Activated CD8-positive, alpha-beta T cell treated with anti-CD3 and anti-CD28 coated beads, Interleukin-2, amount 10 ng/mL, durations not matched to agents 7 days and 5 days (primary cell): Measurements from ENCODE around the gene CYP46A1. TPM values are rescaled to one million over a fixed set of nuclear protein-coding genes. Genes with fewer than 3 reads are reported as not detected.

Source experiments
- ATAC-seq: fragments of 150-1000 bp; cut with Tn5 transposase; one replicate; pipeline ENCODE4 v1.10.0; 2021; ENCODE audit warnings: moderate library complexity
- CTCF ChIA-PET: fragments of 350-600 bp; sonication (Branson Sonifier 250); formaldehyde crosslinking; loops from one replicate; lab custom pipeline; 2021; ENCODE audit warnings: antibody characterized with exemption; lab: Charles Lee
- POLR2A ChIA-PET: fragments of 350-600 bp; sonication (Branson Sonifier 250); formaldehyde crosslinking; loops from one replicate; lab custom pipeline; 2021; ENCODE audit warnings: antibody characterized with exemption; lab: Charles Lee
- DNase-seq: peaks from one replicate; pipeline ENCODE4 v3.0.0-alpha.2; 2020
- H3K27ac Mint-ChIP-seq: one replicate; pipeline ENCODE4 v1.8.0; 2021; ENCODE audit warnings: mild to moderate bottlenecking, mixed read lengths
- H3K27me3 Mint-ChIP-seq: one replicate; pipeline ENCODE4 v1.8.0; 2021; ENCODE audit warnings: low read depth, mixed read lengths
- H3K36me3 Mint-ChIP-seq: one replicate; pipeline ENCODE4 v1.8.0; 2021; ENCODE audit warnings: low read depth, mixed read lengths
- H3K4me1 Mint-ChIP-seq: one replicate; pipeline ENCODE4 v1.8.0; 2021; ENCODE audit warnings: low read depth, mixed read lengths
- H3K4me3 Mint-ChIP-seq: one replicate; pipeline ENCODE4 v1.8.0; 2021; ENCODE audit warnings: mild to moderate bottlenecking, mixed read lengths
- H3K9me3 Mint-ChIP-seq: one replicate; pipeline ENCODE4 v1.8.0; 2022; ENCODE audit warnings: mixed read lengths; ENCODE audit not compliant: insufficient read depth
- total RNA-seq, 2 experiments: library from RNA; stranded (reverse); gene quantifications; one replicate each; pipeline ENCODE4 v1.2.3, GENCODE V29; 2021

CYP46A1 gene
- total RNA-seq, 2 experiments from 2014 or later = not detected

GRCh38 chr14:99749142-99749541, 65.0 kb downstream of the CYP46A1 start:
- Mint-ChIP-seq H3K27me3 (peaks cover 25% of the 10 kb centered on the region), H3K27ac (no peak overlapping the region), H3K9me3 (no peaks in the 10 kb centered on the region), H3K4me1 (peaks cover 30% of the 10 kb centered on the region), H3K4me3 (no peak overlapping the region), H3K36me3 (no peaks in the 10 kb centered on the region)
- ATAC-seq (no peak), DNase-seq (no peak)
- ChIA-PET POLR2A (no interaction called here), CTCF (interaction anchor here (0.9 kb wide), 1 partner anchor 65 kb away, joined by 3 read pairs; the partner anchor contains the start of gene CYP46A1)

- Mint-ChIP-seq H3K27ac (no peak overlapping the region), H3K4me3 (no peak overlapping the region), H3K36me3 (no peaks in the 10 kb centered on the region), H3K9me3 (no peaks in the 10 kb centered on the region), H3K27me3 (peaks cover 29% of the 10 kb centered on the region), H3K4me1 (peaks cover 30% of the 10 kb centered on the region)
- DNase-seq = no peak
- no peak for ATAC-seq
- CTCF ChIA-PET = interaction anchor here (0.9 kb wide), 1 partner anchor 66 kb away, joined by 3 read pairs; the partner anchor contains the start of gene CYP46A1
- POLR2A ChIA-PET = no interaction called here
These were observed 65.9 kb downstream of the CYP46A1 start for GRCh38 chr14:99749763-99750715.

GRCh38 chr14:99750746-99751450, 66.8 kb downstream of the CYP46A1 start:
- Mint-ChIP-seq H3K27me3 (peaks cover 27% of the 10 kb centered on the region), H3K4me3 (no peak overlapping the region), H3K27ac (no peak overlapping the region), H3K9me3 (no peaks in the 10 kb centered on the region), H3K36me3 (no peaks in the 10 kb centered on the region), H3K4me1 (peaks cover 29% of the 10 kb centered on the region)
- CTCF ChIA-PET = no interaction called here
- POLR2A ChIA-PET = no interaction called here
- no peak for ATAC-seq
- no peak for DNase-seq

- no peak overlapping the region for H3K4me3 Mint-ChIP-seq
- ChIA-PET CTCF (no interaction called here), POLR2A (interaction anchor here (1.0 kb wide), 1 partner anchor 11 kb away, joined by 3 read pairs; no protein-coding TSS in a partner anchor)
These were observed 67.7 kb downstream of the CYP46A1 start for GRCh38 chr14:99751539-99752485.

GRCh38 chr14:99752486-99753121, 68.5 kb downstream of the CYP46A1 start:
- Mint-ChIP-seq H3K36me3 (no peaks in the 10 kb centered on the region), H3K4me1 (peaks cover 20% of the 10 kb centered on the region), H3K27me3 (peaks cover 27% of the 10 kb centered on the region), H3K4me3 (no peak overlapping the region), H3K27ac (no peak overlapping the region), H3K9me3 (no peaks in the 10 kb centered on the region)
- DNase-seq (no peak), ATAC-seq (no peak)
- ChIA-PET POLR2A (interaction anchor here (1.0 kb wide), 1 partner anchor 12 kb away, joined by 3 read pairs; no protein-coding TSS in a partner anchor), CTCF (no interaction called here)

More at GRCh38 chr14:99751539-99752485, 67.7 kb downstream of the CYP46A1 start:
- Mint-ChIP-seq H3K9me3 (no peaks in the 10 kb centered on the region), H3K27me3 (peaks cover 27% of the 10 kb centered on the region), H3K27ac (no peak overlapping the region), H3K36me3 (no peaks in the 10 kb centered on the region), H3K4me1 (peaks cover 21% of the 10 kb centered on the region)
- DNase-seq (no peak), ATAC-seq (no peak)

GRCh38 chr14:99753225-99754140, 69.4 kb downstream of the CYP46A1 start:
- Mint-ChIP-seq H3K4me3 (no peak overlapping the region), H3K27ac (no peak overlapping the region), H3K9me3 (no peaks in the 10 kb centered on the region), H3K36me3 (no peaks in the 10 kb centered on the region), H3K27me3 (peaks cover 27% of the 10 kb centered on the region), H3K4me1 (peaks cover 20% of the 10 kb centered on the region)
- no peak for ATAC-seq
- no peak for DNase-seq
- ChIA-PET POLR2A (no interaction called here), CTCF (no interaction called here)

GRCh38 chr14:99754141-99755067, 70.3 kb downstream of the CYP46A1 start:
- CTCF ChIA-PET = interaction anchor here (1.7 kb wide), 1 partner anchor 24 kb away, joined by 7 read pairs; no protein-coding TSS in a partner anchor
- H3K36me3 Mint-ChIP-seq = no peaks in the 10 kb centered on the region
- no peaks in the 10 kb centered on the region for H3K9me3 Mint-ChIP-seq
- no peak overlapping the region for H3K4me3 Mint-ChIP-seq
- POLR2A ChIA-PET = no interaction called here
- H3K27ac Mint-ChIP-seq = no peak overlapping the region
- H3K27me3 Mint-ChIP-seq = peaks cover 27% of the 10 kb centered on the region
- H3K4me1 Mint-ChIP-seq = peaks cover 20% of the 10 kb centered on the region
- ATAC-seq (no peak), DNase-seq (no peak)

- H3K4me1 Mint-ChIP-seq = peaks cover 21% of the 10 kb centered on the region
- ATAC-seq (no peak), DNase-seq (no peak)
- H3K27ac Mint-ChIP-seq = no peak overlapping the region
- POLR2A ChIA-PET = no interaction called here
- H3K9me3 Mint-ChIP-seq = no peaks in the 10 kb centered on the region
- no peak overlapping the region for H3K4me3 Mint-ChIP-seq
- H3K27me3 Mint-ChIP-seq = peaks cover 27% of the 10 kb centered on the region
- CTCF ChIA-PET = interaction anchor here (1.7 kb wide), 1 partner anchor 25 kb away, joined by 7 read pairs; no protein-coding TSS in a partner anchor
- H3K36me3 Mint-ChIP-seq = no peaks in the 10 kb centered on the region
These were observed 70.9 kb downstream of the CYP46A1 start for GRCh38 chr14:99755068-99755405.

GRCh38 chr14:99755629-99756603, 71.8 kb downstream of the CYP46A1 start:
- ChIA-PET POLR2A (no interaction called here), CTCF (interaction anchor here (1.7 kb wide), 1 partner anchor 26 kb away, joined by 7 read pairs; no protein-coding TSS in a partner anchor)
- no peak for ATAC-seq
- Mint-ChIP-seq H3K27ac (no peak overlapping the region), H3K27me3 (peaks cover 27% of the 10 kb centered on the region), H3K4me3 (no peak overlapping the region), H3K36me3 (no peaks in the 10 kb centered on the region), H3K4me1 (peaks cover 22% of the 10 kb centered on the region), H3K9me3 (no peaks in the 10 kb centered on the region)
- no peak for DNase-seq
